Endothelial cell of umbilical vein (primary cell): ENCODE measurements around the gene HEXIM1. TPM values are rescaled to one million over a fixed set of nuclear protein-coding genes. Genes with fewer than 3 reads are reported as not detected.

Source experiments
- BruUV-seq: library from RNA; stranded (reverse); fragments of 400-500 nt; replicated peaks from 2 replicates; lab custom pipeline; 2021; lab: Mats Ljungman, UMichigan
- CTCF ChIA-PET: fragments of 300-600, 350-600 bp; sonication (Branson Sonifier 250); formaldehyde crosslinking; loops from one replicate; lab custom pipeline; 2021; ENCODE audit warnings: antibody characterized with exemption, inconsistent platforms; lab: Charles Lee
- POLR2A ChIA-PET: fragments of 300-600, 350-600 bp; sonication (Branson Sonifier 250); formaldehyde crosslinking; loops from one replicate; lab custom pipeline; 2021; ENCODE audit warnings: antibody characterized with exemption, inconsistent platforms; lab: Charles Lee
- DNase-seq: peaks from one replicate; pipeline ENCODE4 v3.0.0-alpha.2; 2011; ENCODE audit warnings: low read depth, low spot score
- FAIRE-seq: peaks from 2 replicates; lab custom pipeline; 2011; peaks lifted over from hg19 to GRCh38; lab: Jason Lieb, UNC
- H2AFZ ChIP-seq: 2 replicates; pipeline ENCODE4 v1.6.0; 2012; ENCODE audit warnings: low read depth, low read length, control low read depth, inconsistent platforms
- H3K27ac ChIP-seq: 2 replicates; pipeline ENCODE4 v1.5.1; 2011; ENCODE audit warnings: low read depth, mild to moderate bottlenecking, control low read depth, low read length, moderate library complexity; ENCODE audit not compliant: insufficient read depth
- H3K27me3 ChIP-seq, 2 experiments: 2 replicates each; pipeline versions ENCODE4 v1.6.0 to v1.6.1; 2011; ENCODE audit warnings: low read length in 2 of 2, mixed read lengths in 1 of 2; ENCODE audit not compliant: control insufficient read depth in 2 of 2, insufficient read depth in 2 of 2
- H3K36me3 ChIP-seq, 2 experiments: 2 replicates in 1 of 2; 3 replicates in 1 of 2; pipeline ENCODE4 v1.5.1; 2011; ENCODE audit warnings: low read length in 2 of 2, mild to moderate bottlenecking in 1 of 2, moderate library complexity in 1 of 2; ENCODE audit not compliant: control insufficient read depth in 2 of 2, insufficient read depth in 2 of 2; ENCODE audit errors: extremely low read depth in 1 of 2
- H3K4me1 ChIP-seq: 3 replicates; pipeline ENCODE4 v1.5.1; 2011; ENCODE audit warnings: mild to moderate bottlenecking, low read length; ENCODE audit not compliant: control insufficient read depth, insufficient read depth; ENCODE audit errors: extremely low read depth
- H3K4me2 ChIP-seq: 2 replicates; pipeline ENCODE4 v1.6.1; 2011; ENCODE audit warnings: low read length, control low read depth, mixed read lengths; ENCODE audit not compliant: insufficient read depth
- H3K4me3 ChIP-seq, 3 experiments: fragments of 200-600 bp in 1 of 3; sonication (generic), shearing (Covaris generic) in 1 of 3; replicated peaks in 1 of 3; 2 replicates each; pipeline ENCODE4 v1.5.1; 2011 to 2016; ENCODE audit warnings: control low read depth in 3 of 3, low read length in 3 of 3, mild to moderate bottlenecking in 2 of 3, inconsistent platforms in 1 of 3, low read depth in 1 of 3, moderate library complexity in 1 of 3; ENCODE audit not compliant: insufficient read depth in 1 of 3
- H3K79me2 ChIP-seq: 2 replicates; pipeline ENCODE4 v1.6.0; 2012; ENCODE audit warnings: low read length, inconsistent platforms; ENCODE audit not compliant: control insufficient read depth, insufficient read depth
- H3K9ac ChIP-seq: replicated peaks from 2 replicates; pipeline ENCODE3; 2011; ENCODE audit warnings: low read length, control low read depth; ENCODE audit not compliant: insufficient read depth; ENCODE audit errors: extremely low read depth
- H3K9me1 ChIP-seq: replicated peaks from 3 replicates; pipeline ENCODE4 v1.6.0; 2011; ENCODE audit warnings: mild to moderate bottlenecking, low read length; ENCODE audit not compliant: control insufficient read depth, insufficient read depth; ENCODE audit errors: extremely low read depth
- H3K9me3 ChIP-seq: replicated peaks from 2 replicates; pipeline ENCODE4 v1.5.1; 2012; ENCODE audit warnings: low read length, inconsistent platforms; ENCODE audit not compliant: control insufficient read depth, insufficient read depth
- H4K20me1 ChIP-seq: replicated peaks from 2 replicates; pipeline ENCODE3; 2011; ENCODE audit warnings: mild to moderate bottlenecking, low read length; ENCODE audit not compliant: control insufficient read depth, insufficient read depth; ENCODE audit errors: extremely low read depth
- CTCF ChIP-seq, 2 donors: IDR thresholded peaks; 1 replicate in 1 of 2; 2 replicates in 1 of 2; pipeline ENCODE4 v1.5.1; 2011; ENCODE audit warnings: low read length in 2 of 2, mild to moderate bottlenecking in 2 of 2, moderate library complexity in 2 of 2, control low read depth in 1 of 2, inconsistent platforms in 1 of 2, low read depth in 1 of 2; ENCODE audit not compliant: insufficient read depth in 1 of 2; ENCODE audit errors: extremely low read depth in 1 of 2
- EZH2 ChIP-seq: IDR thresholded peaks from 2 replicates; pipeline ENCODE4 v1.6.1; 2012; ENCODE audit warnings: borderline replicate concordance, low read depth, mild to moderate bottlenecking, moderate library complexity, low read length, inconsistent platforms; ENCODE audit not compliant: severe bottlenecking
- FOS ChIP-seq: IDR thresholded peaks from 2 replicates; pipeline ENCODE4 v1.6.1; 2011; ENCODE audit warnings: mild to moderate bottlenecking, low read length, moderate library complexity, borderline replicate concordance; ENCODE audit not compliant: insufficient read depth
- JUN ChIP-seq: IDR thresholded peaks from 2 replicates; pipeline ENCODE4 v1.6.1; 2011; ENCODE audit warnings: borderline replicate concordance, low read depth; ENCODE audit not compliant: insufficient read length, insufficient read depth
- MAX ChIP-seq: IDR thresholded peaks from 2 replicates; pipeline ENCODE4 v1.6.1; 2011; ENCODE audit not compliant: insufficient read depth, insufficient read length
- MYC ChIP-seq: IDR thresholded peaks from one replicate; pipeline ENCODE4 v1.6.1; 2011; ENCODE audit warnings: mild to moderate bottlenecking, low read depth, low read length
- dilution Hi-C: fragments of 300-500 bp; cut with MboI; formaldehyde crosslinking; loops from one replicate; pipeline ENCODE4 v1.15.0; 2019; ENCODE audit warnings: low sequenced_read_pairs; ENCODE audit not compliant: extremely low pct_ligation_motif_present
- intact Hi-C: fragments of 100-400 bp; cut with micrococcal nuclease; formaldehyde crosslinking; loops from one replicate; pipeline ENCODE4 v1.10.0; 2022
- polyA plus RNA-seq, 4 experiments: library from polyadenylated mRNA; depleted of rRNA in 3 of 4; stranded (reverse) in 3 of 4; unstranded in 1 of 4; fragments of >200 nt; gene quantifications; 2 replicates each; pipeline versions ENCODE4 v1.2.1 to v1.2.3, GENCODE V29; 2011 to 2012; ENCODE audit warnings: missing spikeins in 1 of 4
- total RNA-seq: library from RNA; stranded (reverse); gene quantifications from 2 replicates; pipeline ENCODE4 v1.2.3, GENCODE V29; 2021

HEXIM1 gene
- total and polyA plus RNA-seq, 2 donors (not counting 3 experiments of a cell fraction or from before 2014, with no cell fraction given) = 7.0 to 20.0 TPM

GRCh38 chr17:45135978-45136791, 12.1 kb upstream of the HEXIM1 start:
- BruUV-seq = no TSS peak
- POLR2A ChIA-PET = interaction anchor here (1.0 to 1.7 kb wide), 4 partner anchors 10 to 61 kb away, joined by 6 to 58 read pairs (median 9); partner anchors contain the start of genes HEXIM1 and HEXIM2
- dilution Hi-C loops = no loop called here

More at GRCh38 chr17:45135978-45136791, 12.1 kb upstream of the HEXIM1 start:
- Histone ChIP-seq H3K27me3 (no peaks in the 10 kb centered on the region), H3K9me3 (no peaks in the 10 kb centered on the region), H3K4me1 (peaks cover 16% of the 10 kb centered on the region), H3K79me2 (peaks cover 1% of the 10 kb centered on the region), H3K4me3 (peak overlapping the region; percentile 3 to 69 (median 53)), H2AFZ (peak overlapping the region; percentile 77), H3K27ac (peak overlapping the region; percentile 14), H3K4me2 (peak overlapping the region; percentile 79), H3K36me3 (no peaks in the 10 kb centered on the region), H4K20me1 (no peaks in the 10 kb centered on the region), H3K9ac (peak overlapping the region; percentile 22), H3K9me1 (no peaks in the 10 kb centered on the region)
- CTCF ChIA-PET = interaction anchor here (0.5 to 6.4 kb wide), 94 partner anchors 11 to 1356 kb away, joined by 3 to 476 read pairs (median 5); partner anchors contain the start of genes C1QL1, CFAP97D1, DCAKD and EFTUD2
- intact Hi-C loops = loop anchor here (1.0 kb wide), 4 partner anchors 12 to 99 kb away; partner anchors contain the start of genes HEXIM1 and HEXIM2
- FAIRE-seq (no peak), DNase-seq (no peak)
- no peak for TF ChIP-seq MAX
- no peak for TF ChIP-seq JUN
- no peak for TF ChIP-seq MYC
- no peak for TF ChIP-seq CTCF (IDR thresholded peaks at IDR 0.05; ENCODE audit: extremely low read depth in 1 of 2, insufficient read depth in 1 of 2, low read depth in 1 of 2, low read length in 2 of 2)
- TF ChIP-seq FOS = no peak
- TF ChIP-seq EZH2 = no peak
